DOHH2 (cell line): ENCODE results near the gene MRGPRD.

Experiments
- H3F3A ChIP-seq: fragments of 200-600 bp; sonication (generic), shearing (Covaris generic); 2 replicates; pipeline ENCODE4 v1.6.0; 2016; ENCODE audit warnings: antibody characterized with exemption, mild to moderate bottlenecking; ENCODE audit not compliant: control insufficient read depth, insufficient read depth
- H3K27ac ChIP-seq: fragments of 200-600 bp; sonication (generic); 2 replicates; pipeline ENCODE4 v1.5.1; 2014; ENCODE audit warnings: low read depth, mild to moderate bottlenecking, low read length, moderate library complexity
- H3K27me3 ChIP-seq: fragments of 200-600 bp; sonication (generic); 2 replicates; pipeline ENCODE4 v1.6.1; 2014; ENCODE audit warnings: mild to moderate bottlenecking, low read length, mixed read lengths; ENCODE audit not compliant: control insufficient read depth
- H3K36me3 ChIP-seq: fragments of 200-600 bp; sonication (generic); 2 replicates; pipeline ENCODE4 v1.6.1; 2014; ENCODE audit warnings: mild to moderate bottlenecking, low read length, moderate library complexity, mixed read lengths; ENCODE audit not compliant: control insufficient read depth
- H3K4me1 ChIP-seq: fragments of 200-600 bp; sonication (generic); 2 replicates; pipeline ENCODE4 v1.6.1; 2014; ENCODE audit warnings: mild to moderate bottlenecking, low read length, mixed read lengths; ENCODE audit not compliant: control insufficient read depth
- H3K4me2 ChIP-seq: fragments of 200-600 bp; sonication (generic); 2 replicates; pipeline ENCODE4 v1.6.0; 2014; ENCODE audit warnings: mild to moderate bottlenecking, low read length, moderate library complexity
- H3K4me3 ChIP-seq: fragments of 200-600 bp; sonication (generic); 2 replicates; pipeline ENCODE4 v1.5.1; 2014; ENCODE audit warnings: mild to moderate bottlenecking, low read length, mixed read lengths
- H3K79me2 ChIP-seq: fragments of 200-600 bp; sonication (generic); 2 replicates; pipeline ENCODE4 v1.6.1; 2014; ENCODE audit warnings: mild to moderate bottlenecking, low read length, mixed read lengths; ENCODE audit not compliant: control insufficient read depth
- H3K9me2 ChIP-seq: fragments of 200-600 bp; sonication (generic); replicated peaks from 2 replicates; pipeline ENCODE4 v1.6.1; 2014; ENCODE audit warnings: mild to moderate bottlenecking, low read length, mixed read lengths; ENCODE audit not compliant: control insufficient read depth
- H3K9me3 ChIP-seq: fragments of 200-600 bp; sonication (generic); 2 replicates; pipeline ENCODE4 v1.6.1; 2014; ENCODE audit warnings: antibody characterized with exemption, low read length, mixed read lengths; ENCODE audit not compliant: control insufficient read depth, insufficient read depth
- H4K20me1 ChIP-seq: fragments of 200-600 bp; sonication (generic); 2 replicates; pipeline ENCODE4 v1.6.0; 2014; ENCODE audit warnings: low read depth, mild to moderate bottlenecking, antibody characterized with exemption, low read length, moderate library complexity; ENCODE audit not compliant: control insufficient read depth, insufficient read depth
- EZH2phosphoT487 ChIP-seq: fragments of 200-600 bp; sonication (generic); IDR thresholded peaks from 2 replicates; pipeline ENCODE4 v1.6.1; 2017; ENCODE audit warnings: borderline replicate concordance, mild to moderate bottlenecking, antibody characterized with exemption, low read length, moderate library complexity, mixed read lengths
- TF ChIP-seq, protein P1 (sequence below): fragments of 200-600 bp; sonication (generic); IDR thresholded peaks from one replicate; pipeline ENCODE4 v1.5.1; 2014; ENCODE audit warnings: antibody characterized with exemption, mild to moderate bottlenecking, low read depth, low read length; ENCODE audit not compliant: poor library complexity, severe bottlenecking

The MRGPRD gene

GRCh38 chr11:68947151-68947550 lies 33.6 kb downstream of the MRGPRD start:
- H3K79me2 ChIP-seq = no peaks in the 10 kb centered on the region
- no peak overlapping the region for H3K27ac ChIP-seq
- no peak overlapping the region for H3K4me3 ChIP-seq
- H3K9me3 ChIP-seq = no peaks in the 10 kb centered on the region
- no peaks in the 10 kb centered on the region for H4K20me1 ChIP-seq
- H3F3A ChIP-seq = no peaks in the 10 kb centered on the region
- H3K36me3 ChIP-seq = no peaks in the 10 kb centered on the region
- H3K27me3 ChIP-seq = no peaks in the 10 kb centered on the region
- H3K4me1 ChIP-seq = no peaks in the 10 kb centered on the region
- no peak overlapping the region for H3K4me2 ChIP-seq
- TF ChIP-seq, protein P1, sequence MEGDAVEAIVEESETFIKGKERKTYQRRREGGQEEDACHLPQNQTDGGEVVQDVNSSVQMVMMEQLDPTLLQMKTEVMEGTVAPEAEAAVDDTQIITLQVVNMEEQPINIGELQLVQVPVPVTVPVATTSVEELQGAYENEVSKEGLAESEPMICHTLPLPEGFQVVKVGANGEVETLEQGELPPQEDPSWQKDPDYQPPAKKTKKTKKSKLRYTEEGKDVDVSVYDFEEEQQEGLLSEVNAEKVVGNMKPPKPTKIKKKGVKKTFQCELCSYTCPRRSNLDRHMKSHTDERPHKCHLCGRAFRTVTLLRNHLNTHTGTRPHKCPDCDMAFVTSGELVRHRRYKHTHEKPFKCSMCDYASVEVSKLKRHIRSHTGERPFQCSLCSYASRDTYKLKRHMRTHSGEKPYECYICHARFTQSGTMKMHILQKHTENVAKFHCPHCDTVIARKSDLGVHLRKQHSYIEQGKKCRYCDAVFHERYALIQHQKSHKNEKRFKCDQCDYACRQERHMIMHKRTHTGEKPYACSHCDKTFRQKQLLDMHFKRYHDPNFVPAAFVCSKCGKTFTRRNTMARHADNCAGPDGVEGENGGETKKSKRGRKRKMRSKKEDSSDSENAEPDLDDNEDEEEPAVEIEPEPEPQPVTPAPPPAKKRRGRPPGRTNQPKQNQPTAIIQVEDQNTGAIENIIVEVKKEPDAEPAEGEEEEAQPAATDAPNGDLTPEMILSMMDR = no peak
- H3K9me2 ChIP-seq = no peaks in the 10 kb centered on the region

GRCh38 chr11:68946416-68947090 lies 34.2 kb downstream of the MRGPRD start:
- no peak overlapping the region for H3K4me3 ChIP-seq

GRCh38 chr11:68942751-68943271 lies 38.0 kb downstream of the MRGPRD start:
- TF ChIP-seq EZH2phosphoT487 = no peak
- TF ChIP-seq, protein P1 = no peak
- H3K27ac ChIP-seq = no peak overlapping the region
- peaks cover 6% of the 10 kb centered on the region; the same call in 1 of the 2 replicates for H3K36me3 ChIP-seq
- no peaks in the 10 kb centered on the region for H3K9me3 ChIP-seq
- no peaks in the 10 kb centered on the region for H3K4me1 ChIP-seq
- no peak overlapping the region for H3K4me2 ChIP-seq
- H3K9me2 ChIP-seq = no peaks in the 10 kb centered on the region
- H3K79me2 ChIP-seq = no peaks in the 10 kb centered on the region
- no peaks in the 10 kb centered on the region for H3F3A ChIP-seq
- H4K20me1 ChIP-seq = no peaks in the 10 kb centered on the region
- no peaks in the 10 kb centered on the region for H3K27me3 ChIP-seq
- H3K4me3 ChIP-seq = no peak overlapping the region

More at GRCh38 chr11:68946416-68947090, 34.2 kb downstream of the MRGPRD start:
- no peak overlapping the region for H3K27ac ChIP-seq
- no peaks in the 10 kb centered on the region for H3K79me2 ChIP-seq
- TF ChIP-seq, protein P1 = no peak
- H3K36me3 ChIP-seq = no peaks in the 10 kb centered on the region
- H3K27me3 ChIP-seq = no peaks in the 10 kb centered on the region
- H4K20me1 ChIP-seq = no peaks in the 10 kb centered on the region
- H3K9me2 ChIP-seq = no peaks in the 10 kb centered on the region
- H3K9me3 ChIP-seq = no peaks in the 10 kb centered on the region
- H3F3A ChIP-seq = no peaks in the 10 kb centered on the region
- H3K4me2 ChIP-seq = no peak overlapping the region
- no peaks in the 10 kb centered on the region for H3K4me1 ChIP-seq
